ENCODE data around the gene NEK7.

The NEK7 gene

GRCh38 chr1:198118134-198118533, 38.7 kb upstream of the NEK7 start:
- Histone ChIP-seq H3K27ac (ENCODE audit: low read length) (no peak overlapping the region), H4K20me1 (ENCODE audit: insufficient read depth, low read length) (no peaks in the 10 kb centered on the region), H3K4me1 (ENCODE audit: low read length) (peaks cover 5% of the 10 kb centered on the region), H2AFZ (ENCODE audit: low read depth, low read length) (no peak overlapping the region), H3K4me2 (ENCODE audit: low read length) (no peak overlapping the region), H3K9ac (ENCODE audit: low read length) (no peak overlapping the region), H3K27me3 (ENCODE audit: low read depth, low read length) (peaks cover 4% of the 10 kb centered on the region; the same call in 1 of the 2 replicates), H3K79me2 (ENCODE audit: low read length) (no peaks in the 10 kb centered on the region), H3K4me3 (ENCODE audit: low read length) (no peak overlapping the region), H3K36me3 (replicated peaks; ENCODE audit: low read depth, low read length) (no peaks in the 10 kb centered on the region), H3K9me3 (ENCODE audit: insufficient read depth, low read length) (no peaks in the 10 kb centered on the region)
- TF ChIP-seq EZH2phosphoT487 (IDR thresholded peaks at IDR 0.05; ENCODE audit: low read depth) (no peak), CTCF (IDR thresholded peaks at IDR 0.05; ENCODE audit: low read depth, low read length) (no peak)

DNA sequence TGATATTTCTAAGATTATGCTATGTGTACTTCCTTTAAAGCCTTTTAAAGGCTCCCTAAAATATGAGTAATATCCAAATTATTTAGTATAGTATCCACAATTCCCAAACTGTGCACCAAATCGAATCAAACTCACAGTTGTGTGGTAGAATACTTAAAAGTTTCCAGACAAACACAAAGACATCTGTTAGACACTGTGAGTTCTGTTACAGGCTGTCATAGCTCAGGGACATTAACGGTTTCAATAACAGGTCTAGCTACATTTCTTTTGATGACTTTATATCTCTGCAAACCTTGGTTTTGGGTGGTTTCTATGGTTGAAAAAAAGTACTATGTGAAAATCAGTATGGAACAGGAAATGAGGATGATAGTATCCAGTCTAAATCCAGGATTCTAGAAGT, 36.9 kb upstream of the NEK7 start:
- no peak overlapping the region for H3K27ac ChIP-seq (ENCODE audit: low read length)
- no peak overlapping the region for H3K4me2 ChIP-seq (ENCODE audit: low read length)
- TF ChIP-seq CTCF (IDR thresholded peaks at IDR 0.05; ENCODE audit: low read depth, low read length) (no peak), EZH2phosphoT487 (IDR thresholded peaks at IDR 0.05; ENCODE audit: low read depth) (no peak)
- no peaks in the 10 kb centered on the region for H3K79me2 ChIP-seq (ENCODE audit: low read length)
- H3K4me3 ChIP-seq (ENCODE audit: low read length), result no peak overlapping the region
- H2AFZ ChIP-seq (ENCODE audit: low read depth, low read length), result no peak overlapping the region
- H4K20me1 ChIP-seq (ENCODE audit: insufficient read depth, low read length), result no peaks in the 10 kb centered on the region
- H3K9me3 ChIP-seq (ENCODE audit: insufficient read depth, low read length), result no peaks in the 10 kb centered on the region
- H3K4me1 ChIP-seq (ENCODE audit: low read length), result peaks cover 15% of the 10 kb centered on the region
- H3K27me3 ChIP-seq (ENCODE audit: low read depth, low read length), result peaks cover 4% of the 10 kb centered on the region; the same call in 1 of the 2 replicates
- no peak overlapping the region for H3K9ac ChIP-seq (ENCODE audit: low read length)
- no peaks in the 10 kb centered on the region for H3K36me3 ChIP-seq (replicated peaks; ENCODE audit: low read depth, low read length)

GRCh38 chr1:198121056-198121826, 35.6 kb upstream of the NEK7 start:
- H3K4me1 ChIP-seq (ENCODE audit: low read length), result peaks cover 15% of the 10 kb centered on the region
- H3K4me2 ChIP-seq (ENCODE audit: low read length), result no peak overlapping the region
- H2AFZ ChIP-seq (ENCODE audit: low read depth, low read length), result no peak overlapping the region

More at GRCh38 chr1:198121056-198121826, 35.6 kb upstream of the NEK7 start:
- Histone ChIP-seq H3K27ac (ENCODE audit: low read length) (no peak overlapping the region), H3K79me2 (ENCODE audit: low read length) (no peaks in the 10 kb centered on the region), H3K27me3 (ENCODE audit: low read depth, low read length) (peaks cover 4% of the 10 kb centered on the region; the same call in 1 of the 2 replicates), H3K36me3 (replicated peaks; ENCODE audit: low read depth, low read length) (no peaks in the 10 kb centered on the region), H3K9ac (ENCODE audit: low read length) (no peak overlapping the region), H4K20me1 (ENCODE audit: insufficient read depth, low read length) (no peaks in the 10 kb centered on the region), H3K9me3 (ENCODE audit: insufficient read depth, low read length) (no peaks in the 10 kb centered on the region), H3K4me3 (ENCODE audit: low read length) (no peak overlapping the region)
- TF ChIP-seq CTCF (IDR thresholded peaks at IDR 0.05; ENCODE audit: low read depth, low read length) (no peak), EZH2phosphoT487 (IDR thresholded peaks at IDR 0.05; ENCODE audit: low read depth) (no peak)

All from OCI-LY3 (cell line).